ENCODE results near the gene GDE1.

Gene GDE1

GRCh38 chr16:19497176-19497575 is 24.7 kb downstream of the GDE1 start:
- no peak for TF ChIP-seq CTCF (IDR thresholded peaks at IDR 0.05; ENCODE audit: insufficient read depth, low read length, poor library complexity, severe bottlenecking)
- Histone ChIP-seq H3K27me3 (replicated peaks; ENCODE audit: control insufficient read depth, insufficient read depth, low read length) (no peaks in the 10 kb centered on the region), H3K36me3 (ENCODE audit: control insufficient read depth, insufficient read depth, low read length) (peaks cover 4% of the 10 kb centered on the region), H3K4me3 (replicated peaks; ENCODE audit: low read depth, low read length) (no peak overlapping the region)
- DNase-seq (ENCODE audit: extremely low read depth, insufficient read length), result no peak

GRCh38 chr16:19490619-19491018 is 31.3 kb downstream of the GDE1 start:
- no peak for DNase-seq (ENCODE audit: extremely low read depth, insufficient read length)
- no peak for TF ChIP-seq CTCF (IDR thresholded peaks at IDR 0.05; ENCODE audit: insufficient read depth, low read length, poor library complexity, severe bottlenecking)
- H3K27me3 ChIP-seq (replicated peaks; ENCODE audit: control insufficient read depth, insufficient read depth, low read length), result no peaks in the 10 kb centered on the region

GRCh38 chr16:19488213-19488640 is 33.7 kb downstream of the GDE1 start:
- no peak for DNase-seq (ENCODE audit: extremely low read depth, insufficient read length)
- TF ChIP-seq CTCF (IDR thresholded peaks at IDR 0.05; ENCODE audit: insufficient read depth, low read length, poor library complexity, severe bottlenecking), result no peak
- no peaks in the 10 kb centered on the region for H3K27me3 ChIP-seq (replicated peaks; ENCODE audit: control insufficient read depth, insufficient read depth, low read length)

More at GRCh38 chr16:19490619-19491018, 31.3 kb downstream of the GDE1 start:
- Histone ChIP-seq H3K36me3 (ENCODE audit: control insufficient read depth, insufficient read depth, low read length) (no peaks in the 10 kb centered on the region), H3K4me3 (replicated peaks; ENCODE audit: low read depth, low read length) (no peak overlapping the region)

GRCh38 chr16:19486750-19487325 is 35.1 kb downstream of the GDE1 start:
- TF ChIP-seq CTCF (IDR thresholded peaks at IDR 0.05; ENCODE audit: insufficient read depth, low read length, poor library complexity, severe bottlenecking), result peak; percentile 3
- no peaks in the 10 kb centered on the region for H3K36me3 ChIP-seq (ENCODE audit: control insufficient read depth, insufficient read depth, low read length)
- DNase-seq (ENCODE audit: extremely low read depth, insufficient read length), result no peak
- no peaks in the 10 kb centered on the region for H3K27me3 ChIP-seq (replicated peaks; ENCODE audit: control insufficient read depth, insufficient read depth, low read length)
- no peak overlapping the region for H3K4me3 ChIP-seq (replicated peaks; ENCODE audit: low read depth, low read length)

More at GRCh38 chr16:19488213-19488640, 33.7 kb downstream of the GDE1 start:
- H3K4me3 ChIP-seq (replicated peaks; ENCODE audit: low read depth, low read length), result no peak overlapping the region
- no peaks in the 10 kb centered on the region for H3K36me3 ChIP-seq (ENCODE audit: control insufficient read depth, insufficient read depth, low read length)

GRCh38 chr16:19486051-19486450 is 35.8 kb downstream of the GDE1 start:
- no peak for TF ChIP-seq CTCF (IDR thresholded peaks at IDR 0.05; ENCODE audit: insufficient read depth, low read length, poor library complexity, severe bottlenecking)
- H3K27me3 ChIP-seq (replicated peaks; ENCODE audit: control insufficient read depth, insufficient read depth, low read length), result no peaks in the 10 kb centered on the region
- no peak for DNase-seq (ENCODE audit: extremely low read depth, insufficient read length)

GRCh38 chr16:19485611-19486010 is 36.3 kb downstream of the GDE1 start:
- Histone ChIP-seq H3K36me3 (ENCODE audit: control insufficient read depth, insufficient read depth, low read length) (no peaks in the 10 kb centered on the region), H3K4me3 (replicated peaks; ENCODE audit: low read depth, low read length) (no peak overlapping the region), H3K27me3 (replicated peaks; ENCODE audit: control insufficient read depth, insufficient read depth, low read length) (no peaks in the 10 kb centered on the region)
- DNase-seq (ENCODE audit: extremely low read depth, insufficient read length), result no peak
- TF ChIP-seq CTCF (IDR thresholded peaks at IDR 0.05; ENCODE audit: insufficient read depth, low read length, poor library complexity, severe bottlenecking), result no peak

More at GRCh38 chr16:19486051-19486450, 35.8 kb downstream of the GDE1 start:
- Histone ChIP-seq H3K36me3 (ENCODE audit: control insufficient read depth, insufficient read depth, low read length) (no peaks in the 10 kb centered on the region), H3K4me3 (replicated peaks; ENCODE audit: low read depth, low read length) (no peak overlapping the region)
